Measurements from ENCODE around the gene LPAR4.

LPAR4 gene

DNA sequence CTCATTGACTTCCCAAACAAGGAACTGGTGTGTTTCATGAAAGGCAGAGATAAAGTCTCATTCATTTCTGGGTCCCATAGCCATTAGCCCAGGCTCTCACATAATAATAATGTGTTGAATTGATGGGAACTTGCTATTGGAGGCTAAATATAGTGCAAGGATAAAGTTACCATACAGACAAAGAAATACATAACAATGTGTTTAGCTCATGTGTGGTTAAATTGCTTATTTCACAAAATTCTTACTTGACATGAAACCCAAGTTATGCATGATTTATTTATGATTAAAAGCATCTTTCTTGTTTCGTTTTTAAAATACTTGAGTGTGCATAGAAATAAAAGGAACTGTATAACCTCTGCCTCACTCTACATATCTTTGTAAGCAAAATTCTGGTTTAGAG, 37.3 kb upstream of the LPAR4 start:
- no peaks in the 10 kb centered on the region for H4K20me1 ChIP-seq (ENCODE audit: control insufficient read depth, insufficient read depth, low read depth, low read length)
- H3K36me3 ChIP-seq (ENCODE audit: control insufficient read depth, low read length) = no peaks in the 10 kb centered on the region
- no peak overlapping the region for H3K4me3 ChIP-seq (ENCODE audit: low read length)
- no peaks in the 10 kb centered on the region for H3K27me3 ChIP-seq (ENCODE audit: control insufficient read depth, low read length)
- no peaks in the 10 kb centered on the region for H3K9me3 ChIP-seq (ENCODE audit: control insufficient read depth, insufficient read depth, low read length)
- no peak overlapping the region for H3K4me2 ChIP-seq (ENCODE audit: low read length)
- H3F3A ChIP-seq (ENCODE audit: control insufficient read depth, insufficient read depth) = no peaks in the 10 kb centered on the region
- TF ChIP-seq EZH2phosphoT487 (IDR thresholded peaks at IDR 0.05; ENCODE audit: borderline replicate concordance, low read length) = no peak
- TF ChIP-seq, protein P1, sequence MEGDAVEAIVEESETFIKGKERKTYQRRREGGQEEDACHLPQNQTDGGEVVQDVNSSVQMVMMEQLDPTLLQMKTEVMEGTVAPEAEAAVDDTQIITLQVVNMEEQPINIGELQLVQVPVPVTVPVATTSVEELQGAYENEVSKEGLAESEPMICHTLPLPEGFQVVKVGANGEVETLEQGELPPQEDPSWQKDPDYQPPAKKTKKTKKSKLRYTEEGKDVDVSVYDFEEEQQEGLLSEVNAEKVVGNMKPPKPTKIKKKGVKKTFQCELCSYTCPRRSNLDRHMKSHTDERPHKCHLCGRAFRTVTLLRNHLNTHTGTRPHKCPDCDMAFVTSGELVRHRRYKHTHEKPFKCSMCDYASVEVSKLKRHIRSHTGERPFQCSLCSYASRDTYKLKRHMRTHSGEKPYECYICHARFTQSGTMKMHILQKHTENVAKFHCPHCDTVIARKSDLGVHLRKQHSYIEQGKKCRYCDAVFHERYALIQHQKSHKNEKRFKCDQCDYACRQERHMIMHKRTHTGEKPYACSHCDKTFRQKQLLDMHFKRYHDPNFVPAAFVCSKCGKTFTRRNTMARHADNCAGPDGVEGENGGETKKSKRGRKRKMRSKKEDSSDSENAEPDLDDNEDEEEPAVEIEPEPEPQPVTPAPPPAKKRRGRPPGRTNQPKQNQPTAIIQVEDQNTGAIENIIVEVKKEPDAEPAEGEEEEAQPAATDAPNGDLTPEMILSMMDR (IDR thresholded peaks at IDR 0.05; ENCODE audit: low read depth, low read length, poor library complexity, severe bottlenecking) = no peak
- H3K9me2 ChIP-seq (replicated peaks; ENCODE audit: control insufficient read depth, low read length) = no peaks in the 10 kb centered on the region
- no peak overlapping the region for H3K27ac ChIP-seq (ENCODE audit: low read depth, low read length)
- no peaks in the 10 kb centered on the region for H3K79me2 ChIP-seq (ENCODE audit: control insufficient read depth, low read length)
- H3K4me1 ChIP-seq (ENCODE audit: control insufficient read depth, low read length) = no peaks in the 10 kb centered on the region

DNA sequence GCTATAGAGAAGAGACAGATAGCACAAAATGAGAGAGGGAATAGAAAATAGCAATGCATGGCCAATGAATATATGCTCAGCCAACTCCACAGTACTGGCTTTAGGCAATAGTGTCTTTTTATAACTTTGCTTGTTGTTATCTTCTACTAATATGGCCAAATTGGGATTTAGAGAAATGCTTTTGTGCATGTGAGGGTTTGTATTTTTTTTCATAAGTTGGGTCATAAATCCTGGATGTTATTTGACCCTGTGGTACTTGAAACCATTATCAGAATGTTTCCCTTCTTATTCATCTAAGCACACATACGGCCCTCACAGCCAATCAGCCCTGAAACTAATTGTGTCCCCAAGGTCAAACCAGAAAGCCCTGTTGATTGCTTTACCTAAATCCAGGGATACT, 35.2 kb upstream of the LPAR4 start:
- H4K20me1 ChIP-seq (ENCODE audit: control insufficient read depth, insufficient read depth, low read depth, low read length) = no peaks in the 10 kb centered on the region
- H3F3A ChIP-seq (ENCODE audit: control insufficient read depth, insufficient read depth) = no peaks in the 10 kb centered on the region
- no peak overlapping the region for H3K27ac ChIP-seq (ENCODE audit: low read depth, low read length)
- no peaks in the 10 kb centered on the region for H3K9me2 ChIP-seq (replicated peaks; ENCODE audit: control insufficient read depth, low read length)
- H3K79me2 ChIP-seq (ENCODE audit: control insufficient read depth, low read length) = no peaks in the 10 kb centered on the region
- no peaks in the 10 kb centered on the region for H3K9me3 ChIP-seq (ENCODE audit: control insufficient read depth, insufficient read depth, low read length)
- no peak for TF ChIP-seq EZH2phosphoT487 (IDR thresholded peaks at IDR 0.05; ENCODE audit: borderline replicate concordance, low read length)
- TF ChIP-seq, protein P1 (IDR thresholded peaks at IDR 0.05; ENCODE audit: low read depth, low read length, poor library complexity, severe bottlenecking) = no peak
- no peaks in the 10 kb centered on the region for H3K4me1 ChIP-seq (ENCODE audit: control insufficient read depth, low read length)
- no peak overlapping the region for H3K4me3 ChIP-seq (ENCODE audit: low read length)
- H3K36me3 ChIP-seq (ENCODE audit: control insufficient read depth, low read length) = no peaks in the 10 kb centered on the region
- no peaks in the 10 kb centered on the region for H3K27me3 ChIP-seq (ENCODE audit: control insufficient read depth, low read length)
- no peak overlapping the region for H3K4me2 ChIP-seq (ENCODE audit: low read length)

DNA sequence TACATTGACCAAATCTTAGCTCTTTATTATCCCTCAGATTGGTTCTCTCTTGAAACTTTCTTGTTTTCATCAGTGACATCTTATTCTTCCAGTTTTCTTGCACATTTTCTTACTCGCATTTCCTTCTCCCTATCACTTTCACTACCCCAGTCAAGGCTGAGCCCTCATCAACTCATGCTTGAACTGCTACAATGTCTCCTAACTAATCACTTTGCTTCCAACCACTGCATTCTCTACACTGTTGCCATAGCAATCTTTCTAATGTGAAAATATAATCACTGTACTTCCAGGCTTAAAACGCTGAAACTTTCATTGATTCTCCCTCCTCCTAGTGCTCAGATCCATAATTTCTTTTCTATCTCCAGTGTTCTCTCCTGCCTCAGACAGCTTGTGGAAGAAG, 22.2 kb upstream of the LPAR4 start:
- Histone ChIP-seq H3K4me2 (ENCODE audit: low read length) (no peak overlapping the region), H3K9me2 (replicated peaks; ENCODE audit: control insufficient read depth, low read length) (no peaks in the 10 kb centered on the region), H3K27me3 (ENCODE audit: control insufficient read depth, low read length) (no peaks in the 10 kb centered on the region), H3K79me2 (ENCODE audit: control insufficient read depth, low read length) (no peaks in the 10 kb centered on the region), H4K20me1 (ENCODE audit: control insufficient read depth, insufficient read depth, low read depth, low read length) (no peaks in the 10 kb centered on the region), H3K36me3 (ENCODE audit: control insufficient read depth, low read length) (no peaks in the 10 kb centered on the region), H3K27ac (ENCODE audit: low read depth, low read length) (no peak overlapping the region), H3K9me3 (ENCODE audit: control insufficient read depth, insufficient read depth, low read length) (no peaks in the 10 kb centered on the region), H3K4me1 (ENCODE audit: control insufficient read depth, low read length) (no peaks in the 10 kb centered on the region), H3K4me3 (ENCODE audit: low read length) (no peak overlapping the region), H3F3A (ENCODE audit: control insufficient read depth, insufficient read depth) (no peaks in the 10 kb centered on the region)
- TF ChIP-seq, protein P1 (IDR thresholded peaks at IDR 0.05; ENCODE audit: low read depth, low read length, poor library complexity, severe bottlenecking) = no peak
- TF ChIP-seq EZH2phosphoT487 (IDR thresholded peaks at IDR 0.05; ENCODE audit: borderline replicate concordance, low read length) = no peak

DNA sequence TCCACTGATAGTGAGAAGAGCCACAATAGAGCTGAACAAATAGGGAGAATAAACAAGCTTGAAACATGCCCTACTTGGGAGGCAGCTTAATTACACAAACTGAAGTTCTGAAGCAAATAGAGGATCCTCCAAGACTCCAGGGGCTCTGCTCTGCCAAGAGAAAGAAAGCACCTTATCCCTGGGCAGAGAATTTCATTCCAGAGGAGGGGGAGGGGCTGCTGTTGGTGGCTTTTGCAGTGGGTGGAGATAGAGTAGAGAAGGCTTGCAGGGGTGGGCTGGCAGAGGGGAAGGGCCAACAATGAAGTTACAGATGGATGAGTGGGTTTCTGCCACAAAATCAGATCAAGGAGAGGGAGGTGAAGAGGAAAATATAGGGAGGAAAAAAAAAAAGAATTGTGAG, 1.0 kb upstream of the LPAR4 start:
- Histone ChIP-seq H3K4me3 (ENCODE audit: low read length) (no peak overlapping the region), H3K9me3 (ENCODE audit: control insufficient read depth, insufficient read depth, low read length) (no peaks in the 10 kb centered on the region), H3K27me3 (ENCODE audit: control insufficient read depth, low read length) (no peaks in the 10 kb centered on the region), H3F3A (ENCODE audit: control insufficient read depth, insufficient read depth) (no peaks in the 10 kb centered on the region), H3K4me1 (ENCODE audit: control insufficient read depth, low read length) (no peaks in the 10 kb centered on the region), H3K27ac (ENCODE audit: low read depth, low read length) (no peak overlapping the region), H4K20me1 (ENCODE audit: control insufficient read depth, insufficient read depth, low read depth, low read length) (no peaks in the 10 kb centered on the region), H3K36me3 (ENCODE audit: control insufficient read depth, low read length) (no peaks in the 10 kb centered on the region), H3K4me2 (ENCODE audit: low read length) (no peak overlapping the region), H3K79me2 (ENCODE audit: control insufficient read depth, low read length) (no peaks in the 10 kb centered on the region), H3K9me2 (replicated peaks; ENCODE audit: control insufficient read depth, low read length) (no peaks in the 10 kb centered on the region)
- TF ChIP-seq EZH2phosphoT487 (IDR thresholded peaks at IDR 0.05; ENCODE audit: borderline replicate concordance, low read length) = no peak
- TF ChIP-seq, protein P1 (IDR thresholded peaks at IDR 0.05; ENCODE audit: low read depth, low read length, poor library complexity, severe bottlenecking) = no peak
